ENCODE data around the gene RAB11FIP2. TPM values are rescaled to one million over a fixed set of nuclear protein-coding genes. Genes with fewer than 3 reads are reported as not detected.
A peak's percentile ranks its signal among the peaks of the same experiment; 100 is the strongest.

The RAB11FIP2 gene
- total RNA-seq, 1 experiment from 2014 or later: 18.4 TPM

- Histone ChIP-seq H3T11ph (ENCODE audit: low read length) (no peak overlapping the region), H3K23me2 (ENCODE audit: insufficient read length, low read depth, low read length, poor library complexity, severe bottlenecking) (no peaks in the 10 kb centered on the region), H2BK120ac (ENCODE audit: low read depth, low read length, poor library complexity, severe bottlenecking) (no peak overlapping the region), H3K4ac (ENCODE audit: low read depth, low read length) (no peak overlapping the region), H4K5ac (ENCODE audit: insufficient read length, low read depth, low read length) (no peak overlapping the region), H2BK12ac (ENCODE audit: insufficient read length, low read depth, low read length) (no peak overlapping the region), H2AK5ac (ENCODE audit: insufficient read length, low read length) (no peak overlapping the region), H3K4me1 (ENCODE audit: insufficient read depth, low read length) (no peaks in the 10 kb centered on the region), H2BK15ac (ENCODE audit: low read depth, low read length) (no peak overlapping the region), H3K9ac (ENCODE audit: extremely low read depth, insufficient read length, low read length) (no peak overlapping the region), H3K79me1 (ENCODE audit: insufficient read depth, low read depth, low read length, poor library complexity, severe bottlenecking) (no peaks in the 10 kb centered on the region), H3K18ac (ENCODE audit: insufficient read length, low read depth, low read length) (no peak overlapping the region), H3K23ac (ENCODE audit: insufficient read length, low read depth, low read length) (no peak overlapping the region), H3K14ac (ENCODE audit: insufficient read depth, low read length) (no peak overlapping the region), H3K56ac (ENCODE audit: insufficient read length, low read depth, low read length) (no peak overlapping the region), H2AFZ (ENCODE audit: low read length) (no peak overlapping the region), H2BK5ac (ENCODE audit: insufficient read length, low read length) (no peak overlapping the region), H3K27ac (ENCODE audit: insufficient read length, low read depth, low read length) (no peak overlapping the region), H3K27me3 (ENCODE audit: insufficient read depth, low read length) (no peaks in the 10 kb centered on the region), H3K79me2 (ENCODE audit: insufficient read depth, low read length) (no peaks in the 10 kb centered on the region), H3K4me2 (ENCODE audit: insufficient read depth, insufficient read length, low read length) (no peak overlapping the region), H4K91ac (ENCODE audit: insufficient read length, low read depth, low read length) (no peak overlapping the region), H4K8ac (replicated peaks; ENCODE audit: insufficient read length, low read depth, low read length) (no peak overlapping the region), H3K9me3 (ENCODE audit: control insufficient read depth, low read depth, low read length) (no peaks in the 10 kb centered on the region), H4K20me1 (ENCODE audit: control insufficient read depth, insufficient read depth, insufficient read length) (no peaks in the 10 kb centered on the region), H2BK20ac (ENCODE audit: low read depth, low read length, poor library complexity, severe bottlenecking) (no peak overlapping the region)
- no peak for TF ChIP-seq CTCF (conservative IDR thresholded peaks at IDR 0.05)
- Mint-ChIP-seq H3K27ac (0 out of 7 replicates have a peak overlapping the region, but pooled peaks of 1 of the 3 experiments have one; percentile 0), H3K27me3 (ENCODE audit: low read depth) (no peaks in the 10 kb centered on the region), H3K4me1 (peaks cover 22 to 25% of the 10 kb centered on the region in 2 experiments), H3K36me3 (ENCODE audit: insufficient read depth in 1 of 3, low read depth in 3 of 3) (peaks cover 0 to 4% (median 0%) of the 10 kb centered on the region in 3 experiments; a peak in 2 of 7 replicates), H3K4me3 (no peak overlapping the region), H3K9me3 (no peaks in the 10 kb centered on the region)
- WGBS (ENCODE audit: extremely low coverage, insufficient read length, low lambda C conversion rate): no CpG with 5 or more reads among the region's 2 CpGs
- DNase-seq: no peak
Measured at GRCh38 chr10:118031351-118032075, 15.2 kb downstream of the RAB11FIP2 start.
